Measurements from ENCODE around the gene DBP. TPM values are rescaled to one million over a fixed set of nuclear protein-coding genes. Genes with fewer than 3 reads are reported as not detected.

DBP gene
- total and polyA plus RNA-seq, 4 donors, result 6.8 to 16.8 (median 9.8) TPM

DNA sequence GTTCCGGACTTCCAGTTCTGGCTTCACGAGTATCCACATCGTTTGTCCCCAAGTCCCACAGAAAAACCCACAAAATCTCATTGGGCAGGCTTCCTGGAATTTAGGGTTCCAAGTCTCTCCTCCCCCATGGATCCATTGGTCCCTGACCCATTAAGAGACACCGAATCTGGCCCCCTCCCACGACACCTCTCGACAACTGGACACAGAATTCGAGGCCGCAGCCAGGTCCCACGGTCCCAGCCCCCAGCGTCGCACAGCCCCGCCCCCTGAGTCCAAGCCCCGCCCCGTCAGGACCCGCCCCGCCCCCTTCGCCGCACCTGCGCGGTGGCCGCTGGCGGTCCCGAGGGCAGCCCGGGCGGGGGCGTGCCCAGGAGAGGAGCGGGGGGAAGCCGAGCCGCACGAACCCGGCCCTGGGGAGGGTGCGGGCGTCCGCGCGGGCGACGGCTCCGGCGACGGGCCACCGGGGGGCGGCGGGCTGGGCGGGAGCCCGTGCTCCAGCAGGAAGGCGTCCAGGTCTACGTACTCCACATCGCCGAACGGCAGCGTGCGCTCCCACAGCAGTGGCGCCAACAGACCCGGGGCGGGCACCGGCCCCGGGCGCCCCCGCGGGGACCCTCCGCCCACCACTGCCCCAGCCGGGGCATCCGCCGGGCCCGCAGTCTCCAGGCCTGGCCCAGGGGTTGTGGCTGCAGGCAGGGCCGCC, 1.8 kb downstream of the DBP start:
- ATAC-seq (ENCODE audit: insufficient read depth, low FRiP score) (peak; percentile 37), DNase-seq (peak in 1 of 3 donors; percentile 41)
- Histone ChIP-seq H3K9me3 (ENCODE audit: control insufficient read depth in 4 of 4, insufficient read depth in 3 of 4, low read length in 3 of 4) (no peaks in the 10 kb centered on the region), H3K4me3 (peak overlapping the region; percentile 41), H3K9ac (ENCODE audit: insufficient read depth in 1 of 2, low read length in 2 of 2) (no peak overlapping the region), H3K4me1 (ENCODE audit: control insufficient read depth in 5 of 5, insufficient read depth in 5 of 5, low read length in 5 of 5) (peaks cover 0 to 43% (median 17%) of the 10 kb centered on the region in 5 donors), H3K36me3 (ENCODE audit: control insufficient read depth in 4 of 4, insufficient read depth in 4 of 4, low read length in 4 of 4) (peaks cover 0 to 6% (median 0%) of the 10 kb centered on the region in 4 donors), H3K27me3 (ENCODE audit: control insufficient read depth in 3 of 3, insufficient read depth in 3 of 3, low read length in 2 of 3) (peaks cover 0 to 4% (median 0%) of the 10 kb centered on the region in 3 donors), H3K27ac (ENCODE audit: low read depth in 1 of 2, low read length in 1 of 2) (peak overlapping the region; percentile 88 to 94)
- TF ChIP-seq, protein P1, sequence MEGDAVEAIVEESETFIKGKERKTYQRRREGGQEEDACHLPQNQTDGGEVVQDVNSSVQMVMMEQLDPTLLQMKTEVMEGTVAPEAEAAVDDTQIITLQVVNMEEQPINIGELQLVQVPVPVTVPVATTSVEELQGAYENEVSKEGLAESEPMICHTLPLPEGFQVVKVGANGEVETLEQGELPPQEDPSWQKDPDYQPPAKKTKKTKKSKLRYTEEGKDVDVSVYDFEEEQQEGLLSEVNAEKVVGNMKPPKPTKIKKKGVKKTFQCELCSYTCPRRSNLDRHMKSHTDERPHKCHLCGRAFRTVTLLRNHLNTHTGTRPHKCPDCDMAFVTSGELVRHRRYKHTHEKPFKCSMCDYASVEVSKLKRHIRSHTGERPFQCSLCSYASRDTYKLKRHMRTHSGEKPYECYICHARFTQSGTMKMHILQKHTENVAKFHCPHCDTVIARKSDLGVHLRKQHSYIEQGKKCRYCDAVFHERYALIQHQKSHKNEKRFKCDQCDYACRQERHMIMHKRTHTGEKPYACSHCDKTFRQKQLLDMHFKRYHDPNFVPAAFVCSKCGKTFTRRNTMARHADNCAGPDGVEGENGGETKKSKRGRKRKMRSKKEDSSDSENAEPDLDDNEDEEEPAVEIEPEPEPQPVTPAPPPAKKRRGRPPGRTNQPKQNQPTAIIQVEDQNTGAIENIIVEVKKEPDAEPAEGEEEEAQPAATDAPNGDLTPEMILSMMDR (IDR thresholded peaks at IDR 0.05; ENCODE audit: control extremely low read depth, extremely low read depth), result no peak
- 1 to 2% methylated on average over 46 to 67 of the region's 67 CpGs for WGBS, 2 donors

DNA sequence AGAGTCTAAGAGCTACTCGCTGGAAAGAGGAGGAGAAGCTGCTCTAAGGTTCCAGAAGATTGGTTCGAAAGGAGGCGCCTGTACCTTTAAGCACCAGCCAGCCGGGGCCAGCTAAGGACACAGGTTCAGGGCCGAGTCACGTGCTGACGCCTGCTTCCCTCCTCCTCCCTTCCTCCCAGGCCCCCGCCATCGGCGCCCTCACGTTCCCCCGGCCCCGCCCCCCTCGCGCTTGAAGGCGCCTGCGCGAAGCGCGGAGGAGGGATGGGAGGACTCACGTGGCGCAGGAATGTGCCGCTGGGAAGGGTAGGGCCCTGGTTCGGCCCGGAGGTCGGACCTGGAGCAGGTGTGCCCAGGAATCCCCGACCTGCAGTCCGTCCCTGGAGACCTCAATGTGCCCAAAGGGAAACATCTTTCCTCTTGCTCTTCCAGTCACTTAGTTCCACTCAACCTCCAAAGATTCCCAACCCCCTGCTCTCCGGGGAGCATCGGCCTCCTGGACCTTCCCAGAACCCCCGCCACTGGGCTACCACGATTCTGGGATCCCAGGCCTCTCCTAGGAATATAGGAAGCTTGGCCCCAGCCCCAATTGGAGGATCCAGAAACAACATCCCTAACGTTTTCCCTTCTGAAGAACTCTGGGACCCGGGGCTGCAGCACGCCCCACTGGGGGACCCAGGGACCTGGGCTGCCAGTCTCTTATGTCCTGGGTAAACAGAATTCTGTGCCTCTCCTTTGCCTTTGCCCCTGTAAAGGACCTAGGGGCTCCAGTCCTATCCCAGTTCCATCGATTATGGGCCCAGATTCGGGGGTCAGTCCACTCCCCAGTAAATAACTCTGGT, 2.5 kb downstream of the DBP start:
- H3K27me3 ChIP-seq (ENCODE audit: control insufficient read depth in 3 of 3, insufficient read depth in 3 of 3, low read length in 2 of 3), result peaks cover 0 to 4% (median 0%) of the 10 kb centered on the region in 3 donors
- H3K9ac ChIP-seq (ENCODE audit: insufficient read depth in 1 of 2, low read length in 2 of 2), result no peak overlapping the region
- no peaks in the 10 kb centered on the region for H3K9me3 ChIP-seq (ENCODE audit: control insufficient read depth in 4 of 4, insufficient read depth in 3 of 4, low read length in 3 of 4)
- DNase-seq (peak; percentile 91 to 96 (median 93)), ATAC-seq (ENCODE audit: insufficient read depth, low FRiP score) (peak; percentile 29)
- TF ChIP-seq, protein P1 (IDR thresholded peaks at IDR 0.05; ENCODE audit: control extremely low read depth, extremely low read depth), result no peak
- no peak overlapping the region for H3K4me3 ChIP-seq
- peaks cover 0 to 6% (median 0%) of the 10 kb centered on the region in 4 donors for H3K36me3 ChIP-seq (ENCODE audit: control insufficient read depth in 4 of 4, insufficient read depth in 4 of 4, low read length in 4 of 4)
- 4% methylated on average over 37 of the region's 37 CpGs for WGBS, 2 donors
- peaks cover 2 to 48% (median 15%) of the 10 kb centered on the region in 5 donors for H3K4me1 ChIP-seq (ENCODE audit: control insufficient read depth in 5 of 5, insufficient read depth in 5 of 5, low read length in 5 of 5)
- peak overlapping the region; percentile 72 to 94 for H3K27ac ChIP-seq (ENCODE audit: low read depth in 1 of 2, low read length in 1 of 2)

DNA sequence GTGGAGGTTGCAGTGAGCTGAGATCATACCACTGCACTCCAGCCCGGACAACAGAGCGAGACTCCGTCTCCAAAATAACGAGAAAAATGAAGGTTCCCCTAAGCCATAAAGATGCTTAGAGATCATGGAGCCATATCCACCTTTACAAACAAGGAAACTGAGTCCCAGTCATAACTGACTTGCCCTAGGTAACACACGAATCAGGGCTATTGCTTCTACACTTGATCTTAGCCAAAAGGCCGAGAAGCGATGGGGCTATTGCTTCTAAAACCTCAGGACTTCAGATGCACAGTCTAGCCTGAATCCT, 3.2 kb downstream of the DBP start:
- Histone ChIP-seq H3K27ac (ENCODE audit: low read depth in 1 of 2, low read length in 1 of 2) (peak overlapping the region; percentile 66 to 82), H3K4me3 (no peak overlapping the region), H3K27me3 (ENCODE audit: control insufficient read depth in 3 of 3, insufficient read depth in 3 of 3, low read length in 2 of 3) (no peaks in the 10 kb centered on the region), H3K9me3 (ENCODE audit: control insufficient read depth in 4 of 4, insufficient read depth in 3 of 4, low read length in 3 of 4) (no peaks in the 10 kb centered on the region), H3K4me1 (ENCODE audit: control insufficient read depth in 5 of 5, insufficient read depth in 5 of 5, low read length in 5 of 5) (peaks cover 3 to 48% (median 17%) of the 10 kb centered on the region in 5 donors), H3K36me3 (ENCODE audit: control insufficient read depth in 4 of 4, insufficient read depth in 4 of 4, low read length in 4 of 4) (peaks cover 0 to 6% (median 1%) of the 10 kb centered on the region in 4 donors), H3K9ac (ENCODE audit: insufficient read depth in 1 of 2, low read length in 2 of 2) (no peak overlapping the region)
- TF ChIP-seq, protein P1 (IDR thresholded peaks at IDR 0.05; ENCODE audit: control extremely low read depth, extremely low read depth), result no peak
- ATAC-seq (ENCODE audit: insufficient read depth, low FRiP score), result no peak
- WGBS, 2 donors, result 47 to 63% methylated on average over 7 of the region's 7 CpGs
- no peak for DNase-seq
